ENCODE results near the gene TTLL9. TPM values are rescaled to one million over a fixed set of nuclear protein-coding genes. Genes with fewer than 3 reads are reported as not detected.

The TTLL9 gene
- total and polyA plus RNA-seq, 2 of the 13 experiments (the other 11 are each of a cell fraction or from before 2014, with no cell fraction given), result not detected

GRCh38 chr20:31835977-31836852 is 34.2 kb upstream of the TTLL9 start (continued):
- TF ChIP-seq, protein P1, sequence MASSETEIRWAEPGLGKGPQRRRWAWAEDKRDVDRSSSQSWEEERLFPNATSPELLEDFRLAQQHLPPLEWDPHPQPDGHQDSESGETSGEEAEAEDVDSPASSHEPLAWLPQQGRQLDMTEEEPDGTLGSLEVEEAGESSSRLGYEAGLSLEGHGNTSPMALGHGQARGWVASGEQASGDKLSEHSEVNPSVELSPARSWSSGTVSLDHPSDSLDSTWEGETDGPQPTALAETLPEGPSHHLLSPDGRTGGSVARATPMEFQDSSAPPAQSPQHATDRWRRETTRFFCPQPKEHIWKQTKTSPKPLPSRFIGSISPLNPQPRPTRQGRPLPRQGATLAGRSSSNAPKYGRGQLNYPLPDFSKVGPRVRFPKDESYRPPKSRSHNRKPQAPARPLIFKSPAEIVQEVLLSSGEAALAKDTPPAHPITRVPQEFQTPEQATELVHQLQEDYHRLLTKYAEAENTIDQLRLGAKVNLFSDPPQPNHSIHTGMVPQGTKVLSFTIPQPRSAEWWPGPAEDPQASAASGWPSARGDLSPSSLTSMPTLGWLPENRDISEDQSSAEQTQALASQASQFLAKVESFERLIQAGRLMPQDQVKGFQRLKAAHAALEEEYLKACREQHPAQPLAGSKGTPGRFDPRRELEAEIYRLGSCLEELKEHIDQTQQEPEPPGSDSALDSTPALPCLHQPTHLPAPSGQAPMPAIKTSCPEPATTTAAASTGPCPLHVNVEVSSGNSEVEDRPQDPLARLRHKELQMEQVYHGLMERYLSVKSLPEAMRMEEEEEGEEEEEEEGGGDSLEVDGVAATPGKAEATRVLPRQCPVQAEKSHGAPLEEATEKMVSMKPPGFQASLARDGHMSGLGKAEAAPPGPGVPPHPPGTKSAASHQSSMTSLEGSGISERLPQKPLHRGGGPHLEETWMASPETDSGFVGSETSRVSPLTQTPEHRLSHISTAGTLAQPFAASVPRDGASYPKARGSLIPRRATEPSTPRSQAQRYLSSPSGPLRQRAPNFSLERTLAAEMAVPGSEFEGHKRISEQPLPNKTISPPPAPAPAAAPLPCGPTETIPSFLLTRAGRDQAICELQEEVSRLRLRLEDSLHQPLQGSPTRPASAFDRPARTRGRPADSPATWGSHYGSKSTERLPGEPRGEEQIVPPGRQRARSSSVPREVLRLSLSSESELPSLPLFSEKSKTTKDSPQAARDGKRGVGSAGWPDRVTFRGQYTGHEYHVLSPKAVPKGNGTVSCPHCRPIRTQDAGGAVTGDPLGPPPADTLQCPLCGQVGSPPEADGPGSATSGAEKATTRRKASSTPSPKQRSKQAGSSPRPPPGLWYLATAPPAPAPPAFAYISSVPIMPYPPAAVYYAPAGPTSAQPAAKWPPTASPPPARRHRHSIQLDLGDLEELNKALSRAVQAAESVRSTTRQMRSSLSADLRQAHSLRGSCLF (CRISPR knock-in tag; IDR thresholded peaks at IDR 0.05; ENCODE audit: borderline replicate concordance), result no peak
- TF ChIP-seq ZNF577 (CRISPR knock-in tag; IDR thresholded peaks at IDR 0.05; ENCODE audit: borderline replicate concordance, low read depth) (no peak), NFYC (CRISPR knock-in tag; IDR thresholded peaks at IDR 0.05) (no peak), ATAD3A (CRISPR knock-in tag; IDR thresholded peaks at IDR 0.05) (no peak; the same call in 1 of the 2 replicates), ZNF326 (CRISPR knock-in tag; IDR thresholded peaks at IDR 0.05; ENCODE audit: borderline replicate concordance) (no peak), ARID3A (IDR thresholded peaks at IDR 0.05; ENCODE audit: low read depth, low read length) (no peak), KLF15 (CRISPR knock-in tag; IDR thresholded peaks at IDR 0.05; ENCODE audit: borderline replicate concordance) (no peak), ZMYM2 (CRISPR knock-in tag; IDR thresholded peaks at IDR 0.05) (0 out of 2 replicates have a peak, but pooled peaks have one; percentile 37), ZNF546 (CRISPR knock-in tag; conservative IDR thresholded peaks at IDR 0.05) (no peak), ZKSCAN5 (CRISPR knock-in tag; IDR thresholded peaks at IDR 0.05) (no peak), SOX5 (CRISPR knock-in tag; IDR thresholded peaks at IDR 0.05; ENCODE audit: borderline replicate concordance) (no peak; the same call in 1 of the 2 replicates), MNT (IDR thresholded peaks at IDR 0.05) (no peak), ZNF615 (CRISPR knock-in tag; IDR thresholded peaks at IDR 0.05; ENCODE audit: borderline replicate concordance) (no peak), BCL6 (CRISPR knock-in tag; IDR thresholded peaks at IDR 0.05) (no peak), ZNF878 (CRISPR knock-in tag; IDR thresholded peaks at IDR 0.05) (no peak), ZFP36L1 (CRISPR knock-in tag; IDR thresholded peaks at IDR 0.05) (no peak), ZFP1 (CRISPR knock-in tag; IDR thresholded peaks at IDR 0.05) (no peak), RBM22 (optimal IDR thresholded peaks at IDR 0.05; ENCODE audit: low read length) (no peak)
- TF ChIP-seq, protein P2, sequence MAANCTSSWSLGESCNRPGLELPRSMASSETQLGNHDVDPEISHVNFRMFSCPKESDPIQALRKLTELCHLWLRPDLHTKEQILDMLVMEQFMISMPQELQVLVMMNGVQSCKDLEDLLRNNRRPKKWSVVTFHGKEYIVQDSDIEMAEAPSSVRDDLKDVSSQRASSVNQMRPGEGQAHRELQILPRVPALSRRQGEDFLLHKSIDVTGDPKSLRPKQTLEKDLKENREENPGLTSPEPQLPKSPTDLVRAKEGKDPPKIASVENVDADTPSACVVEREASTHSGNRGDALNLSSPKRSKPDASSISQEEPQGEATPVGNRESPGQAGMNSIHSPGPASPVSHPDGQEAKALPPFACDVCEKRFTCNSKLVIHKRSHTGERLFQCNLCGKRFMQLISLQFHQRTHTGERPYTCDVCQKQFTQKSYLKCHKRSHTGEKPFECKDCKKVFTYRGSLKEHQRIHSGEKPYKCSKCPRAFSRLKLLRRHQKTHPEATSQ (CRISPR knock-in tag; IDR thresholded peaks at IDR 0.05; ENCODE audit: borderline replicate concordance), result no peak
- TF ChIP-seq, protein P3, sequence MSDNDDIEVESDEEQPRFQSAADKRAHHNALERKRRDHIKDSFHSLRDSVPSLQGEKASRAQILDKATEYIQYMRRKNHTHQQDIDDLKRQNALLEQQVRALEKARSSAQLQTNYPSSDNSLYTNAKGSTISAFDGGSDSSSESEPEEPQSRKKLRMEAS (IDR thresholded peaks at IDR 0.05), result no peak; the same call in 1 of the 2 replicates

Measured in HepG2 (cell line).